Measurements from ENCODE around the gene PDE6A.

Gene PDE6A

DNA sequence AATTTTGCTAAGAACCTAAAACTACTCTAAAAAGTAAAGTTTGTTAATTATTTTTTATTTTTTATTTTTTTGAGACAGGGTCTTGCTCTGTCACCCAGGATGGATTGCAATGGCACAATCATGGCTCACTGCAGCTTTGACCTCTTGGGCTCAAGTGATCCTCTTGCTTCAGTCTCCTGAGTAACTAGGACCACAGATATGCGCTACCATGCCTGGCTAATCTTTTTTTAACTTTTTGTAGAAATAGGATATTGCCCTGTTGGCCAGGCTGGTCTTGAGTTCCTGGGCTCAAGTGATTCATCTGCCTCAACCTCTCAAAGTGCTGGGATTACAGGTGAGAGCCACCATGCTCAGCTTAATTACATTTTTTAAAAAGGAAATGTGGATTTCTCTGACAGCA lies 45.8 kb downstream of the PDE6A start:
- H3K4me3 ChIP-seq (ENCODE audit: low read depth, low read length), result no peak overlapping the region
- no peak for DNase-seq (ENCODE audit: low read depth)
- TF ChIP-seq, protein P1, sequence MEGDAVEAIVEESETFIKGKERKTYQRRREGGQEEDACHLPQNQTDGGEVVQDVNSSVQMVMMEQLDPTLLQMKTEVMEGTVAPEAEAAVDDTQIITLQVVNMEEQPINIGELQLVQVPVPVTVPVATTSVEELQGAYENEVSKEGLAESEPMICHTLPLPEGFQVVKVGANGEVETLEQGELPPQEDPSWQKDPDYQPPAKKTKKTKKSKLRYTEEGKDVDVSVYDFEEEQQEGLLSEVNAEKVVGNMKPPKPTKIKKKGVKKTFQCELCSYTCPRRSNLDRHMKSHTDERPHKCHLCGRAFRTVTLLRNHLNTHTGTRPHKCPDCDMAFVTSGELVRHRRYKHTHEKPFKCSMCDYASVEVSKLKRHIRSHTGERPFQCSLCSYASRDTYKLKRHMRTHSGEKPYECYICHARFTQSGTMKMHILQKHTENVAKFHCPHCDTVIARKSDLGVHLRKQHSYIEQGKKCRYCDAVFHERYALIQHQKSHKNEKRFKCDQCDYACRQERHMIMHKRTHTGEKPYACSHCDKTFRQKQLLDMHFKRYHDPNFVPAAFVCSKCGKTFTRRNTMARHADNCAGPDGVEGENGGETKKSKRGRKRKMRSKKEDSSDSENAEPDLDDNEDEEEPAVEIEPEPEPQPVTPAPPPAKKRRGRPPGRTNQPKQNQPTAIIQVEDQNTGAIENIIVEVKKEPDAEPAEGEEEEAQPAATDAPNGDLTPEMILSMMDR (IDR thresholded peaks at IDR 0.05; ENCODE audit: insufficient read depth, low read depth, low read length, missing control alignments), result no peak

DNA sequence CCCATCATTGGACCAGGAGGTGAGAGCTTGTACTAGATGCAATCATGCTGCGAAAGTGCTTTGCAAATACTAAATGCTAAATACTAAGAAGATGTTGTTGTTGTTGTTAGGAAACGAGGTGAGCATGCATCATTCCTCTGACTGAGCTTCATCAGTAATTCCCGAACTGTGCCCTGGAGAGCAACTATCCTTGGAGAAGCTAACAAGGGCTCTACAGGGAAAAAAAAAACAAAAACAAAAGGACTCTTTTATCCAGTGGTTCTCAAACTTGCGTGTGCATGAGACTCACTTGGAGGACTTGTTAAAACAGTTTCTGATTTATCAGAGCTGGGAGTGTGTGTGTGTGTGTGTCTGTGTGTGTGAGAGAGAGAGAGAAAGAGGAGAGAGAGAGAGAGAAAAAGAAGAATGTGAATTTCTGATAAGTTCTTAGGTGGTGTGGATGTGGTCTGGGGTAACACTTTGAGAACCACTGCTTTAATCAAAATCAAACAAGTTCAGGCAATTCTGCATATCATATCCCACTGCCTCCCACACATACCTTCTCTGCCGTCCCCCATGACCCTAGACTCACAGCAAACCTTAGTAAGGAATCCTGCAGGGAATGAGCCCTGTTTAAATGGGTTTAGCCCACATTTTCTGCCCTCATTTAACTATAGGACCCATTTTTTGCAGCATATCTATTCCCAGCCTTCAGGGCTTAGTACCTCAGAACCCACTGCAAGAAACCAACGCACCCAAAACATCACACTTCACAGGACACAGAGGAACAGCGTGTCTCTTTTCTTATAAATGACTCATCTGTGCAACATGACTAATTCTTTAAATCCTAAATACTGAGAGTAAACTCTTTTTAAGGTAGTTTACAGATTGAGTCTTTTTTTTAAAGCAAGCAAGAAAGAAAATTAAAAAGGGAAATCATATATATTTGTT lies 48.9 kb downstream of the PDE6A start:
- TF ChIP-seq, protein P1 (IDR thresholded peaks at IDR 0.05; ENCODE audit: insufficient read depth, low read depth, low read length, missing control alignments), result no peak
- DNase-seq (ENCODE audit: low read depth), result no peak
- H3K4me3 ChIP-seq (ENCODE audit: low read depth, low read length), result no peak overlapping the region

DNA sequence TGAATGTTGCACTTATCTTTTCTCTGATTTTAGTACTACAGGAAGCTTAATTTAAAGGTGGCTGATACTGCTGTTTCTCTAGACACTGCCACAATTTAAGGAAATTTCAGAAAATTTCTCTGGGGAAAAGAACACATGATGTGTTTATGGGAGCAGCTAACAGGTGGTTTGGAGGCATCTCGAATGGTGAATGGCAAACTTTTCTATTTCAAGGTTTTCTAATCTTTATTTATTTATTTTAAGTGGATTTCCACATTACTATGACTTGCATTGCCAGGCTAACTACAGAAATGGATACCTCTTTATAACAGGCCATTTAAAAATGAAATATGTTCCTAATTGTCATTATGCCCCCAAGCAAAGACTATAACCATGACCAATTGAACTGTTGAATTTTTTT lies 50.4 kb downstream of the PDE6A start:
- TF ChIP-seq, protein P1 (IDR thresholded peaks at IDR 0.05; ENCODE audit: insufficient read depth, low read depth, low read length, missing control alignments), result no peak
- DNase-seq (ENCODE audit: low read depth), result no peak
- no peak overlapping the region for H3K4me3 ChIP-seq (ENCODE audit: low read depth, low read length)

DNA sequence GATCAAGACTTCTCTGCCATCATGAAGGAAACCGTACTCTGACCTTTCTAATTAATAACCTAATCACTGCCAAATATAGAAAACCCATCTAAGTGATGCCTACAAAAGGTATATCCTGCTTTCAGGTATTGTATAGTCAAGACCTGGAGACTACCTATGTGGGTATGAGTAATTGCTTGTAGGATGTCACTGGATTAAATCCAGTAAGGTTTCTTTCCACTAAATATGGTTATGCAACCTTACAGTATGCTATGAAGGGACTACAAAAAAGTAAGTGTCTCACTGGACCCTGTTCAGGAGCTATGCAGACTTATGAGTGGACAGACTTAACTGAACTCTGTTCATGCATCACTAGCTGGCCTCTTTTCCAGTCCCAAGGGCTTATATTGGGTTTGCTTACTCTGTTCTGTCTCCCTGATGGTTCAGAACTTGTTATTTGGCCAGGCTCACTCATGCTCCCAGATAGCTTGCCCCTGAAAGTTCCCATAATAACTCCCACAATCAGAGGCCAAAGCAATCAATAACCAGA lies 51.1 kb downstream of the PDE6A start:
- DNase-seq (ENCODE audit: low read depth), result no peak
- H3K4me3 ChIP-seq (ENCODE audit: low read depth, low read length), result no peak overlapping the region
- TF ChIP-seq, protein P1 (IDR thresholded peaks at IDR 0.05; ENCODE audit: insufficient read depth, low read depth, low read length, missing control alignments), result no peak

DNA sequence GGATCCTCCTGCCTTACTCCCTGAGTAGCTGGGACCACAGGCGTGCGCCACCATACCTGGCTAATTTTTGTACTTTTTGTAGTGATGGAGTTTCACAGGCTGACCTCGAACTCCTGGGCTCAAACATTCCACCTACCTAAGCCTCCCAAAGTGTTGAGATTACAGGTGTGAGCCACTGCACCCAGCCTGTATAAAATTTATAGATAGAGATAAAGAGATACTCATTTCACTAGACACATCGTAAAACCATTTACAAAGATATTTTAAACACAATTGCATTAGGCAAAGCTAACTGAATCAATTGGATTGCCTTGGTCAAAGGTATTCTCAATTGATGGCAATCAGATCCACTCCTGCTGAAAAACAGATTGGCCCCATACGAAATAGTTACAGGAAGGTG lies 52.0 kb downstream of the PDE6A start:
- no peak overlapping the region for H3K4me3 ChIP-seq (ENCODE audit: low read depth, low read length)
- no peak for DNase-seq (ENCODE audit: low read depth)
- TF ChIP-seq, protein P1 (IDR thresholded peaks at IDR 0.05; ENCODE audit: insufficient read depth, low read depth, low read length, missing control alignments), result no peak

DNA sequence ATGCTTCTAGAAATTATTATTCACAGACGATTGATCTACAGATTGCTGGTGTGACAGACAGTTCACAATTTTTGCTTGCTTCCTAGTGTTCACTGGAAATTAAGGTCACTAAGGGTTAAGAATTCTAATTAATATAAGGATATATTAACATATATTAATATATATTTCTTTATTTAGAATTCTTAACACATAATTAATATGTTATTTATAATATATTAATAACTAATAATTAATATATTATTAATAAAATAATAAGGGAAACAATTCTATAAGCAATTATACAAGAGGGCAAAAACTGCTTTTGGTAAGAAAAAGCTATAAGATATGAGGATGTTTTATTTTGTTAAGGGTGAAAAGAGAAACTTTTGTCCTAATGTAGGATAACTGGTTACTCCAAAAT lies 56.3 kb downstream of the PDE6A start:
- TF ChIP-seq, protein P1 (IDR thresholded peaks at IDR 0.05; ENCODE audit: insufficient read depth, low read depth, low read length, missing control alignments), result no peak
- no peak for DNase-seq (ENCODE audit: low read depth)
- no peak overlapping the region for H3K4me3 ChIP-seq (ENCODE audit: low read depth, low read length)
